GM12865 (cell line): ENCODE measurements around the gene KRT24.
"Not testable (repeated sequence)": the region's sequence is repeated elsewhere in the genome, so short reads cannot be mapped to it uniquely, and the experiment has no call there.

ENCODE experiments used
- DNase-seq: peaks from one replicate; pipeline ENCODE4 v3.0.0; 2010; ENCODE audit warnings: low read depth
- H3K4me3 ChIP-seq: 2 replicates; pipeline ENCODE4 v1.5.1; 2011; ENCODE audit warnings: mild to moderate bottlenecking, low read depth, low read length, control low read depth
- CTCF ChIP-seq: IDR thresholded peaks from 2 replicates; pipeline ENCODE4 v1.5.1; 2011; ENCODE audit warnings: low read length, control low read depth, low read depth, inconsistent platforms; ENCODE audit not compliant: insufficient read depth; ENCODE audit errors: missing control alignments

The KRT24 gene

GRCh38 chr17:40703652-40704051, at the start of gene KRT24:
Gene KRT24, minus strand, starts transcription at chr17:40703752. Its CDS starts 59 bp downstream, at chr17:40703693.
- no peak for DNase-seq
- H3K4me3 ChIP-seq, result no peak within 1 kb of the TSS
- no peak for TF ChIP-seq CTCF

- DNase-seq, result no peak
- TF ChIP-seq CTCF, result no peak
- no peak overlapping the region for H3K4me3 ChIP-seq
Observed at GRCh38 chr17:40751065-40751464, 47.5 kb upstream of the KRT24 start.

- TF ChIP-seq CTCF, result no peak
- no peak for DNase-seq
- H3K4me3 ChIP-seq, result no peak overlapping the region
Observed at GRCh38 chr17:40750391-40750790, 46.8 kb upstream of the KRT24 start.

GRCh38 chr17:40748666-40749065, 45.1 kb upstream of the KRT24 start:
- DNase-seq, H3K4me3 ChIP-seq: not testable (repeated sequence)

GRCh38 chr17:40738553-40738952, 35.0 kb upstream of the KRT24 start:
- no peak overlapping the region for H3K4me3 ChIP-seq
- no peak for DNase-seq
- TF ChIP-seq CTCF, result no peak

- no peak for TF ChIP-seq CTCF
- DNase-seq, result no peak
- H3K4me3 ChIP-seq, result no peak overlapping the region
Observed at GRCh38 chr17:40735016-40735415, 31.5 kb upstream of the KRT24 start.

GRCh38 chr17:40734018-40734417, 30.5 kb upstream of the KRT24 start:
- no peak for TF ChIP-seq CTCF
- DNase-seq, result no peak
- H3K4me3 ChIP-seq, result no peak overlapping the region
